ENCODE results near the gene TAS2R16.

The TAS2R16 gene

GRCh38 chr7:123003539-123004126 lies 8.1 kb upstream of the TAS2R16 start:
- no peak for TF ChIP-seq ZFX (IDR thresholded peaks at IDR 0.05)
- no peak for TF ChIP-seq CTCF (conservative IDR thresholded peaks at IDR 0.05)
- H3K27ac ChIP-seq = no peak overlapping the region

GRCh38 chr7:122989577-122989976 lies 5.9 kb downstream of the TAS2R16 start:
- TF ChIP-seq CTCF (conservative IDR thresholded peaks at IDR 0.05) = no peak
- TF ChIP-seq ZFX (IDR thresholded peaks at IDR 0.05) = no peak

GRCh38 chr7:122989041-122989440 lies 6.5 kb downstream of the TAS2R16 start:
- no peak overlapping the region for H3K27ac ChIP-seq
- TF ChIP-seq CTCF (conservative IDR thresholded peaks at IDR 0.05) = no peak
- no peak for TF ChIP-seq ZFX (IDR thresholded peaks at IDR 0.05)

More at GRCh38 chr7:122989577-122989976, 5.9 kb downstream of the TAS2R16 start:
- H3K27ac ChIP-seq = no peak overlapping the region

GRCh38 chr7:122988333-122988732 lies 7.2 kb downstream of the TAS2R16 start:
- no peak overlapping the region for H3K27ac ChIP-seq
- TF ChIP-seq CTCF (conservative IDR thresholded peaks at IDR 0.05) (no peak), ZFX (IDR thresholded peaks at IDR 0.05) (no peak)

- TF ChIP-seq ZFX (IDR thresholded peaks at IDR 0.05) = no peak
- no peak overlapping the region for H3K27ac ChIP-seq
Measured at GRCh38 chr7:122987463-122987862, 8.0 kb downstream of the TAS2R16 start.

GRCh38 chr7:122984021-122984420 lies 11.5 kb downstream of the TAS2R16 start:
- TF ChIP-seq ZFX (IDR thresholded peaks at IDR 0.05) (no peak), CTCF (conservative IDR thresholded peaks at IDR 0.05) (no peak)

GRCh38 chr7:122983261-122983660 lies 12.2 kb downstream of the TAS2R16 start:
- no peak overlapping the region for H3K27ac ChIP-seq
- TF ChIP-seq ZFX (IDR thresholded peaks at IDR 0.05) = no peak
- TF ChIP-seq CTCF (conservative IDR thresholded peaks at IDR 0.05) = no peak

More at GRCh38 chr7:122984021-122984420, 11.5 kb downstream of the TAS2R16 start:
- H3K27ac ChIP-seq = no peak overlapping the region

- H3K27ac ChIP-seq = no peak overlapping the region
- TF ChIP-seq ZFX (IDR thresholded peaks at IDR 0.05) (no peak), CTCF (conservative IDR thresholded peaks at IDR 0.05) (no peak)
Measured at GRCh38 chr7:122975341-122975740, 20.2 kb downstream of the TAS2R16 start.

All from C4-2B (cell line).